GM21526 (cell line): Measurements from ENCODE around the gene RNF214.
A peak's percentile ranks its signal among the peaks of the same experiment; 100 is the strongest.
"Not testable (repeated sequence)": the region's sequence is repeated elsewhere in the genome, so short reads cannot be mapped to it uniquely, and the experiment has no call there.

ENCODE experiments used
- ATAC-seq: cut with Tn5 transposase; IDR thresholded peaks from one replicate; pipeline ENCODE4 v1.9.1; 2021; ENCODE audit warnings: moderate library complexity; ENCODE audit not compliant: unreplicated experiment, low FRiP score

Gene RNF214

DNA sequence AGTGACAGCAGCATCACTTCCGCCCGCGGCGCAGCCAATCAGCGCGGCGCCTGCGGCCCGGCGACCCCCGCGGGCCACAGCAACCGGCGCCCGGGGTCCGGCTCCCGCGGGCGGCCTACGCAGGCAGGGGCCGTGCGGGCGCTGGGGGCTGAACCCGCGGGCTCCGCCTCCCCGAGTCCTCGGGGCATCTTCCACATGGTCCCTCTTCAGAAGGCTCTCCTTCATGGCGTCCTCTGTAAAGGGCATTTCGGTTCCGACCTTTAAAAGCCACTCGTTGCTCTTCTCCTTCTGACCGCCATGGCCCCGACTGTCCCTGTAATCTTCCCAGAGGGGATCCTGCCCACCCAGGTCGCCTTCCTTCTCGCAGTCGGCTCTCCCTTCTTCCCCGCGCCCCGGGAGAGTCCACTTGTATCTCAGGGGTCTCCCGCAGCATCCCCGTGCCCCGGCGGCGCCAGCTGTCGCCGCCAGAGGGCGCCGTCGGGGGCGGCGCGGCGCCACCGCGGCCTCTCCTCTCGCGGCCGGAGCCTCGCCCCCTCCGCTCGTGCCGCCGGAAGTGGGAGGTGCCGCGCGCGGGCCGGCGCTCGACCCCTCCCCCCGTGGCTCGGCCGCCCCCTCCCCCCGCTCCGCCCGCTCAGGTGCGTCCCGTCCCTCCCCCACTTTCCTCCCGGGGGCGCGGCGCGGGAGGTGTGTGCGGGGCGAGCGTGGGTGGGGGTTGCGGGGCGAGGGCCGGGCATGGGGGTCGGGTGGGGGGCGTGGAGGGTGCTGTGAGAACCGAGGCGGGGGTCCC, at the start of gene RNF214:
RNF214 (plus strand) TSS at position 580 of the 787 bp plus-strand sequence. CDS start 1,602 bp downstream, outside the sequence.
- peak; percentile 50 for ATAC-seq

DNA sequence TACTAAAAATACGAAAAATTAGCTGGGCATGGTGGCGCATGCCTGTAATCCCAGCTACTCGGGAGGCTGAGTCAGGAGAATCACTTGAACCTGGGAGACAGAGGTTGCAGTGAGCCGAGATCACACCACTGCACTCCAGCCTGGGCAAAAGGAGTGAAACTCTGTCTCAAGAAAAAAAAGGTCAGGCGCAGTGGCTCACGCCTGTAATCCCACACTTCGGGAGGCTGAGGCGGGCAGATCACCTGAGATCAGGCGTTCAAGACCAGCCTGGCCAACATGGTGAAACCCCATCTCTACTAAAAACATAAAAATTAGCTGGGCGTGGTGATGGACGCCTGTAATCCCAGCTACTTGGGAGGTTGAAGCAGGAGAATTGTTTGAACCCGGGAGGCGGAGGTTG, 49.3 kb upstream of the RNF214 start:
- not testable (repeated sequence) for ATAC-seq

DNA sequence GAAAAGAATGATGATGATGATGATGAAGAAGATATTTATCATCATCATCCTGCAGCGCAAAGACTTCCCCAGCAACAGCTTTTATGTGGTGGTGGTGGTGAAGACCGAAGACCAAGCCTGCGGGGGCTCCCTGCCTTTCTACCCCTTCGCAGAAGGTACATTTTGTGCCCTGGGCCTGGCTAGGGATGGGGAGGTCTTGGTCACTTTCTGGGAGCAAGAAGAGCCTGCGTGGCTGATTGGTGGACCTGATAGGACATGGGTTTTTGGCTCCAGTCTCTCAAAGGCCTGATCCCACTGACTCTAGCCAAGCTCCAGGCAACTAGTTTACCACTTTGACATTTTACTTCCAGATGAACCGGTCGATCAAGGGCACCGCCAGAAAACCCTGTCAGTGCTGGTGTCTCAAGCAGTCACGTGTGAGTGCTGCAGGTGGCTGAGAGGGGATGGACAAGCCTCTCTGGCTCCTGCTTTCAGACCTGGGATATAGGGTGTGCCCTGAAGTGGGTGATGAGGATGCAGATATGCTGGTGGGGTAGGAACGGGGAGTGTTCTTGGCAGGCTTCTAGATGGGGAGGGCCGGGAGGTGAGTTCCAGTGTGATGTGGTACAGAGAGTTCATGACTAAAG, 48.6 kb upstream of the RNF214 start:
- no peak for ATAC-seq

DNA sequence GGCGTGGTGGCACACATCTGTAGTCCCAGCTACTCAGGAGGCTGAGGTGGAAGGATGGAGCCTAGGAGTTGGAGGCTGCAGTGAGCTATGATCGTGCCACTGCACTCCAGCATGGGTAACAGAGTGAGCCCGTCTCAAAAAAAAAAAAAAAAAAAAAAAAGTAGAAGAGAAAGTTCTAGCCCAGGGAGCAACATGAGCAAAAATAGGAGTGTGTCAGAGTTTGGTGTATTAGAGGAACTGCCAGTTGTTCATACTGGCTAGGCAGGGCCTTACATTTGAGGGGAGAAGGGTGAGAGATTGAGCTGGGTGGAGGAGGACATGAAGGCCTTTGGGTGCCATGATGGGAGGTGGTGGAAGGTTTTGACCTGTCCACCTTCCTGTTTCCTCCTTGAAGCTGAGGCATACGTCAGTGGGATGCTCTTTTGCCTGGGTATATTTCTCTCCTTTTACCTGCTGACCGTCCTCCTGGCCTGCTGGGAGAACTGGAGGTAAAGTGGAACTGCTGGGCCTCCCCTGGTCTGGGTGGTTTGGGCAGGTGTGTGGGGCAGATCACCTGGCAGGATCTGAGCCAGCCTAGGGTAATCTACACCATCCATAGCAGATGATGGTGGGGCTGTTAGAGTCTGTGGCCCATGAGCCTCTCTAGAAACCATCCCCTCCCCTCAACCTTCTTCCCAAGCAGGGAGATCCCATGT, 46.6 kb upstream of the RNF214 start:
- ATAC-seq = no peak

DNA sequence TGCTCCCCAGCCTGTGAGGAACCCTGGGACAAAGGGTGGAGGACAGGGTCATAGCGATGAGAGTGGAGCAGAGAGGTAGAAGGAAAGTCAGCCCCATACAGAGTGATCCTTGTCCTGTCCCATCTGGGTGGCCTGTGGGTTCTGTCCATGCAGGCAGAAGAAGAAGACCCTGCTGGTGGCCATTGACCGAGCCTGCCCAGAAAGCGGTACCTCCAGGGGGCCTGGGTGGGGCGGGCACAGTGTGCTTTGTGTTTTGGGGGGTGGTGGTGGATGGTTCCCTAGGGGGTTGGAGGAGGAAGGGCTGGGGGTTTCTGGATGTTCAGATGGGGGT, 46.1 kb upstream of the RNF214 start:
- ATAC-seq = no peak

DNA sequence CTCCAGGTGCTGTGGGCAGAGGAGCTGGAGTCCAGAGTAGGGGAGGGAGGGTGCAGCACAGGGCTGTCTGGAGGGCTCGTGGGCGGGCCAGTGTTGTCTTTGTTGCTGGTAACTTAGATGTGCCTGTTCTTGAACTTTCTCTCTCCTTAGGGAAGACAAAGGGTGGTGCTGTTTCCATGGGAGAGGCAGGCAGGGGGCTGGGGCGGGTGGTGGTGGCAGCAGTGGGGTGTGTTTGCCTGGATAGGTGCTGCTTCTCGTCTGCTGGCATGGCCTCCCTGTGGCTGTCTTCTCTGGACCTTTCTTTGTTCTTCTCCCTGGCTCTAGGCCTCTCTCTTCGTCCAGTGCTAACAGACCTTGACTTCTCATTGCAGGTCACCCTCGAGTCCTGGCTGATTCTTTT, 45.5 kb upstream of the RNF214 start:
- no peak for ATAC-seq

DNA sequence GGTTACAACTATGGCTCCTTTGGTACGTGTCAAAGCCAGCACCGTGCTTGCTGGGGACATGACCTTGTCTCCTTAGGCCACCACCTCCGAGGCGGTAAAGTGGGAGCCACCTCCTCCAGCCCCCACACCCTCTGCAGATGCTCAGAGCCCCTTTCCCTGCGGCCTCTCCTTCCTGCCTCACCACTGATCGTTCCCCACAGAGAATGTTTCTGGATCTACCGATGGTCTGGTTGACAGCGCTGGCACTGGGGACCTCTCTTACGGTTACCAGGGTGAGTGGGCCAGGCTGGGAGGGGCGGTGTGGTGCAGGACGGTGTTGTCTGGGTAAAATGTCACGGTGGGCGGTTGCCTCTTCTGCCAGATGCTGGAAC, 45.1 kb upstream of the RNF214 start:
- ATAC-seq = no peak

DNA sequence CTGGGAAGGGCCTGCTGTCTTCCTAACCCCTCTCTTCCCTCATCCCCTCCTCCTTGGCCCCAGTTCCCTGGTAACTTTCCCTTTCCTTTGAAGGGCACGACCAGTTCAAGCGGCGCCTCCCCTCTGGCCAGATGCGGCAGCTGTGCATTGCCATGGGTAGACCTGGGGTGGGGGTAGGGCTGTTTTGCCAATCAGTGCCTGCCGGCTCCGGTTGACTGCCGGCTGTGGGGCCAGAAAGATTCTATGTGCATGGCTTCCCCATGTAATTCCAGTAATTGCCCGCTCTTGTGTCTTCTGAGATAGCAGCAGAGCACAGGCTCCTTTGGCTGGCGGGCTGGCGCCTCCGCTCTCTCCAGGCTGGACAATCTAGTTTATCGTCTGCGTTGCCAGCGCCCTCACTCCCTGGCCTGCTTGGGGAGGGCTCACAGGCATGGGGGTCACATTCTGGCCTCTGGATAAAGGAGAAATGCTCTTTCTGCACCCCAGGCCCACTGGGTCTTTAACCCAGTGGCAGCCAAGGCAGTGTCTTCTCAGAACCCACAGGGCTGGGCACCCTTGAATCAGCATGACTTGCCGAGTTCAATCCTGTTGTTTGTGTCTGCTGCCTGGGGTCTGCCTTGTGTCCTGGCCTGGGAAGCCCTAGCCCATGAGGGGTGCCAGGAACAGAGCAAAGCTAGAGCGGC, 44.5 kb upstream of the RNF214 start:
- no peak for ATAC-seq

DNA sequence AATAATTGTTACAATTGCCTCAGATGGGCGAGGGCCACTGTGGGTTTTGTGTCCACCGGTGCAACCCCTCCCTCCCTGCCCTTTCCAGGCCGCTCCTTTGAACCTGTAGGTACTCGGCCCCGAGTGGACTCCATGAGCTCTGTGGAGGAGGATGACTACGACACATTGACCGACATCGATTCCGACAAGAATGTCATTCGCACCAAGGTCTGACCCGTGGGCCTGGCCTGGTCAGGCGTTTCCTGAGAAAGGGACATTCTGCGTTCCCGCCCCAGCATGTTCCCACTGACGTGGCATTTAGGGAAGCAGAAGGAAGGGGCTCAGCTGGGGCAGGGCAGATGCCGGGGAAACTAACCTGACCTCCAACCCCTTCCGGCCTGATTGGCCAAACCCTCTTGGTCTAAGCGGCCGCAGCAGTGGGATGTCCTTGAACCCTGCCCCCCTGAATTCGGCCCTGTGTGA, 43.8 kb upstream of the RNF214 start:
- ATAC-seq = no peak

DNA sequence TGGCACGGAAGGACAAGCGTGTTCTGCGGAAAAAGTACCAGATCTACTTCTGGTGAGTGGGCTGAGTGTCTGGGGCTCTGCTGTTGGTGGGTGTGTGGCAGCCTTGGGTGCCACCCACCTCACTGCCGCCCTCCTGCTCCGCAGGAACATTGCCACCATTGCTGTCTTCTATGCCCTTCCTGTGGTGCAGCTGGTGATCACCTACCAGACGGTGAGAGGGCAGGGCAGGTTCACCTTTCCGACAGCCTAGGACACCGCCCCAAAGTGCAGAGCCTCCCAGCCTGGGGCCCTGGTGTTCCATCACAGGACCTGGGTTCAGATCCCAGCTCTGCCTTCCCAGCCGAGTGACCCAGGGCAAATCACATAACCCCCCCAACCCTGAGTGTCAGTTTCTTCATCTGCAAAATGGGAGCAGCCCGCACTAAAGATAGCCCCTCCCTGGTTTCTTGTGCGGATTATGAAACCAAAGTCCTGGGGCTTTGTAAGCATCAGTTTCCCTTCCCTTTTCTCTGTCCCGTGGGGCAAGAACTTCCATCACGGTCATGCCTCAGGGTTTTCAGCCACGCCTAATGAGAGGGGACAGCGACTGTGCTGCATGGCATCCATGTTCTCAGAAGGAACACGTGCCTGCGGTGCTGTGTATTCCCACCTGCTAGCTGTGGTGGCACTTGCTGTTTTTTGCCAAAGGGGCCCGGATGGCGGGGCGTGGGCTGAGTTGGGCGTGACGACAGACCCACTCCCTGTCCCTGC, 43.1 kb upstream of the RNF214 start:
- peak; percentile 55 for ATAC-seq

DNA sequence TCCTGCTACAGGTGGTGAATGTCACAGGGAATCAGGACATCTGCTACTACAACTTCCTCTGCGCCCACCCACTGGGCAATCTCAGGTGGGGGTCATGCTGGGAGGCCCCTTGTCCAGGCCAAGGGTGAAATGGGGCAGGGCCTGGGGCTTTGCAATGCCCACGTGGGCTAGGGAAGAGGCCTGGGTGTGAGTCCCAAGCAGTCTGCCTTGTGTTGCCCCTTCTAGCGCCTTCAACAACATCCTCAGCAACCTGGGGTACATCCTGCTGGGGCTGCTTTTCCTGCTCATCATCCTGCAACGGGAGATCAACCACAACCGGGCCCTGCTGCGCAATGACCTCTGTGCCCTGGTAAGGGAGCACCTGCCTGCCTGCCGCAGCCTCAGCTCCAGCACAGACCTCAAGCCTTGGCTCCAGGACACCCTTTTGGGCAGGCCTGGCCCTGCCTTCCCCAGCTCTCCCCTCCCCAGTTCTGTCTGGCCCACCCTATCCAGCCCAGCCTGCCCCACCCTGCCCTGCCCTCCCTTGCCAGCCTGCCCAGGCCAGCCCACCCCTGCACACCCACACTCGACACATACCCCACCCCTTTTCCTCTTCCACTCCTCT, 42.4 kb upstream of the RNF214 start:
- ATAC-seq = no peak

DNA sequence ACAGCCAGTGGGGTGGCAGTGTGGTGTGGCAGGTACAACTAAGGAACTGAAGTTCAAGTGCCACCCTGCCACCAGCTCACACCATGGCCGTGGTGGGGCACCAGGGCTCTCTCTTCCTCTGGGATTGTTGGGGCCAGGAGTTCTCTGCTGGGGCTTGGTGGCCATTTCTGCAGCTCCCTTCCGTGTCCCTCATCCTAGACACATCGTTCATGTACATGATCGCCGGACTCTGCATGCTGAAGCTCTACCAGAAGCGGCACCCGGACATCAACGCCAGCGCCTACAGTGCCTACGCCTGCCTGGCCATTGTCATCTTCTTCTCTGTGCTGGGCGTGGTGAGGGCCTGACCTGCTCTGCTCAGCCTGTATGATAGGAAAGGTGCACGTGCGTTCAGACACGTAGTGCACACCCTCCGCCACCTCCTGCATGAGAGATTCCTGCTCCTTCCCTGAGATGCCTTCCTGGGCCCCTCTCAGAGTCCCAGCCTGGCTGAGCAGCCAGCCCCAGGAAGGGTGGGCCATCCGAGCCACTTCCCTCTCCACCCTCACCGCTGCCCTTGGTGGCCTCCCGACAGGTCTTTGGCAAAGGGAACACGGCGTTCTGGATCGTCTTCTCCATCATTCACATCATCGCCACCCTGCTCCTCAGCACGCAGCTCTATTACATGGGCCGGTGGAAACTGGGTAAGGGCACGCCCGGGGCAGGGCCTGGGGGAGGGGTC, 40.6 kb upstream of the RNF214 start:
- ATAC-seq = no peak

DNA sequence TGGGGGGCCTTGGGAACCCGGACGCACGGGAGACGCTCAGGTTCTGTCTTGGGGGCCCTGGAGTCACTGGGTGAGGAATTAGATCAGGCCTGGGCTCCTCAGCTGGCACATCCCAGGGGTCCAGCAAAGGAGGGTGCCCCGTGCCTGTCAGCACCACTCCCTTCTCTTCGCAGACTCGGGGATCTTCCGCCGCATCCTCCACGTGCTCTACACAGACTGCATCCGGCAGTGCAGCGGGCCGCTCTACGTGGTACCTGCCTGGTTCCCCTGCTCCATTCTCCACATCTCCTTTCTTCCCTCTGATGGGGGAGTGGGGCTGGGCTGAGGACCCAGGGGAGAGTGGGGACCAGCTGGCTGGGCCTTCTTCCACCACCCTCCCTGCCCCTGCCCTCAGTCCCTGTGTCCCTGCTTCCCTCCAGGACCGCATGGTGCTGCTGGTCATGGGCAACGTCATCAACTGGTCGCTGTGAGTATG, 40.0 kb upstream of the RNF214 start:
- no peak for ATAC-seq

DNA sequence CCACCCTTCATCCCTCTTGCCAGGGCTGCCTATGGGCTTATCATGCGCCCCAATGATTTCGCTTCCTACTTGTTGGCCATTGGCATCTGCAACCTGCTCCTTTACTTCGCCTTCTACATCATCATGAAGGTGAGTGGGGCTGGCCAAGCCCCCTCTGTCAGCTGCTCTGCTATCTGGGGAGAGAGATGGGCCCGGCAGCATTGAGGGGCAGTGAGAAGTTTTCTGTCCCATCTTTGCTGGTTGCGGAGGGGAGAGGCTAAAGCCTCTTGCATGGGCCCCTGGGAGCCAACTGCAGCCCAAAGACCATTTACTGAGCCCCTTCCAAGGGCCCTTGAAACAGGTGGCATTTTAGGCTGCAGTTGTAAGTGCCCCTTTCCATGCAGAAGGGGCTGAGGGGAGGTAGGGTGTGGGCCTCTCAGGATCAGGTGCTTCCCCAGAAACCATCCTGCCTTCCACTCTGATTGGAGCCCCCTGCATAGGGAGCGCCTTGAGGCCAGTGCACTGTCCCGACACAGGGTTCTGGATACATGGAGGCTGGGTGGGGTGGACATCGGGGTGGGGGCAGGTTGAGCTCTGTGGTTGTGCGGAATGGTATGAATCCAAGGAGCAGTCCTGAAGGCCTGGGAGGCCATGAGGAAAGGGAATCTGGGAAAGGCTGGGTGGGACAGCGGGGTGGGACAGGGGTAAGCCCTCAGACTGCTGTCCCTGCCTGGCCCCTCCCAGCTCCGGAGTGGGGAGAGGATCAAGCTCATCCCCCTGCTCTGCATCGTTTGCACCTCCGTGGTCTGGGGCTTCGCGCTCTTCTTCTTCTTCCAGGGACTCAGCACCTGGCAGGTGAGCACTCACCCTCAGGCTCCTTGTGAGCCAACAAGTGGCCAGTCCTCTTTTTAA, 39.1 kb upstream of the RNF214 start:
- no peak for ATAC-seq

DNA sequence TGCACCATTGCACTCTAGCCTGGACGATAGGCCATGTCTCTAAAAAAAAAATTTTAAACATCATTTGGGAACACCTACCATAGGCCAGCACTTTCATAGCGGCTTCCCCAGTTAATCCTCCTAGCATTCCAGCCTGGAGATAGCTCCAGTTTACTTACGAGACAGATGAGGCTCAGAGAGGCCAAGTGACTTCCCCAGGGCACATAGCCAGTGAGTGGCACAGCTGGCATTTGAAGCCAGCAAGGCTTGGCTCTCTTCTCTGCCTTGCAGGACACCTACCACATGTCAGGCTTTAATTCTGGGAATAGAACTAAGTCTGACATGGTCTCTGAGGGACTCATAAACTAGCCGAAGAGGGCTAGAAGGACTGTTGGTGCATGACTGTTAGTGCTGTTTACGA, 38.2 kb upstream of the RNF214 start:
- no peak for ATAC-seq

DNA sequence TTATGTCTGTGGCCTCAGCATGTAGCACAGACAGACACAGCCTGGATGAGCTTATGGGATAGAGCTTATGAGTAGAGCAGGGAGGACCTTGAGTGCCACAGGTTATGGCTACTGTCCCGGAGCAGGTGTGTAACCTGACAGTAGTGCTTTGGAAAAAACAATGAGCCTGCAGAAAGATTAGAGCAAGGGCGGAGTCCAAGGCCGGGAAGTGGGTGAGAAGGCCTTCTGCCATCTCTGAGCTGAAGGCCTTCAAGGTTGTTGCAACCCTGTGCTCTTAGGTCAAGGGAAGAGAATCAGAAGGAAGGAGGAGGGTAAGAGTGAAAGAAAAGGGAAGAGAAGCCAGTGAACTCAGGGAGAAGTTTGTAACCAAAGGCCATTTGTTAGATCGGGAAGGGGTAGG, 37.2 kb upstream of the RNF214 start:
- ATAC-seq = no peak

DNA sequence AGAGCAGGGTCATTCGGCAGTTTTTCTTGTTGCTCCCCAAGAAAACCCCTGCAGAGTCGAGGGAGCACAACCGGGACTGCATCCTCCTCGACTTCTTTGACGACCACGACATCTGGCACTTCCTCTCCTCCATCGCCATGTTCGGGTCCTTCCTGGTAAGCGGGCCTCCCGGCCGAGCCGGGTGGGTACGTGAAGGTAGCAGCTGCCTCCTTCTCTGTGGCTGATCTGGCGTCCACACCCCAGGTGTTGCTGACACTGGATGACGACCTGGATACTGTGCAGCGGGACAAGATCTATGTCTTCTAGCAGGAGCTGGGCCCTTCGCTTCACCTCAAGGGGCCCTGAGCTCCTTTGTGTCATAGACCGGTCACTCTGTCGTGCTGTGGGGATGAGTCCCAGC, 36.7 kb upstream of the RNF214 start:
- ATAC-seq = no peak

DNA sequence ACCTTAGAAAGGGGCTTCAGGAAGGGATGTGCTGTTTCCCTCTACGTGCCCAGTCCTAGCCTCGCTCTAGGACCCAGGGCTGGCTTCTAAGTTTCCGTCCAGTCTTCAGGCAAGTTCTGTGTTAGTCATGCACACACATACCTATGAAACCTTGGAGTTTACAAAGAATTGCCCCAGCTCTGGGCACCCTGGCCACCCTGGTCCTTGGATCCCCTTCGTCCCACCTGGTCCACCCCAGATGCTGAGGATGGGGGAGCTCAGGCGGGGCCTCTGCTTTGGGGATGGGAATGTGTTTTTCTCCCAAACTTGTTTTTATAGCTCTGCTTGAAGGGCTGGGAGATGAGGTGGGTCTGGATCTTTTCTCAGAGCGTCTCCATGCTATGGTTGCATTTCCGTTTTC, 35.5 kb upstream of the RNF214 start:
- no peak for ATAC-seq
